ENCODE measurements around the gene ADD2.

ADD2 gene

DNA sequence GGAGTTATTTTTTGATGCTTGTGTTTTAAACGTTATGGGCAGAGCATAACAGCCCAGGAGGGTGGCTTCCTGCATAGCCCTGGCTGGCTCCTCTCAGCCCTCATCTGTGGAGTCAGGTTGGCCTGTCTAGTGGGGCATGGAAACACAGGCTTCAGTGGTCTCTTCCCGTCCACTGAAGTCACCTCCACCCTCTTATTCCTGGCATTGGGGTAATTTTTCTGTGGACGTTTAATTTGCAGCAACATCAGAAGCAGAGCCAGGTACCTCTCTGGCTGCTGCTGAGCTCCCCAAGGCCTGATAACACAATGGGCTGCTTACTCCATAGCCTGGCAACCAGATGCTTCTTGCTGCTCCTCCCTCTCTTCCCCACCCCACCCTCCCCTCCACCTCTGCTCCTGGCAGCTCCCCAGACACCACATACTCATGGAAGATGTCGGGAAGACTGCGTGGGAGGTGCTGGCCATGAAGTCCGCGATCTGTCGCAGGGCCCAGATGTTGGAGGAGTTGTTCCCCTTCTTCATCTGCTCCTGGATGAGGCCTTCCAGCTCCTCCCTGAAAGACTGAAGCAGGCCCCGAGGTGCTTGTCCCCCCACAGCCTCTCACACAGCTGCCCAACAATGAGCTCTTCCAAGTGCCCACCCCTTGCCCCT, 64.0 kb downstream of the ADD2 start:
- CTCF ChIA-PET = no interaction called here
- Histone ChIP-seq H3K4me3 (ENCODE audit: control insufficient read depth in 1 of 7, extremely low read depth in 1 of 7, insufficient read depth in 4 of 7, low read depth in 2 of 7, low read length in 6 of 7) (no peak overlapping the region), H3K27me3 (replicated peaks in 2 of 5; ENCODE audit: control insufficient read depth in 4 of 5, insufficient read depth in 5 of 5, low read length in 4 of 5) (no peaks in the 10 kb centered on the region), H3K4me1 (ENCODE audit: control extremely low read depth in 1 of 4, control insufficient read depth in 4 of 4, insufficient read depth in 4 of 4, low read length in 3 of 4) (no peaks in the 10 kb centered on the region), H3K27ac (ENCODE audit: insufficient read depth in 1 of 2, low read depth in 1 of 2, low read length in 2 of 2, poor library complexity in 1 of 2, severe bottlenecking in 2 of 2) (no peak overlapping the region), H3K9me3 (ENCODE audit: control extremely low read depth in 1 of 5, control insufficient read depth in 4 of 5, insufficient read depth in 2 of 5, low read depth in 1 of 5, low read length in 4 of 5) (no peaks in the 10 kb centered on the region), H3K36me3 (ENCODE audit: control insufficient read depth in 4 of 4, insufficient read depth in 4 of 4, low read length in 3 of 4) (no peaks in the 10 kb centered on the region)
- WGBS (ENCODE audit: insufficient coverage) = 94% methylated on average over 2 of the region's 9 CpGs
- POLR2A ChIA-PET = no interaction called here
- no peak for DNase-seq

DNA sequence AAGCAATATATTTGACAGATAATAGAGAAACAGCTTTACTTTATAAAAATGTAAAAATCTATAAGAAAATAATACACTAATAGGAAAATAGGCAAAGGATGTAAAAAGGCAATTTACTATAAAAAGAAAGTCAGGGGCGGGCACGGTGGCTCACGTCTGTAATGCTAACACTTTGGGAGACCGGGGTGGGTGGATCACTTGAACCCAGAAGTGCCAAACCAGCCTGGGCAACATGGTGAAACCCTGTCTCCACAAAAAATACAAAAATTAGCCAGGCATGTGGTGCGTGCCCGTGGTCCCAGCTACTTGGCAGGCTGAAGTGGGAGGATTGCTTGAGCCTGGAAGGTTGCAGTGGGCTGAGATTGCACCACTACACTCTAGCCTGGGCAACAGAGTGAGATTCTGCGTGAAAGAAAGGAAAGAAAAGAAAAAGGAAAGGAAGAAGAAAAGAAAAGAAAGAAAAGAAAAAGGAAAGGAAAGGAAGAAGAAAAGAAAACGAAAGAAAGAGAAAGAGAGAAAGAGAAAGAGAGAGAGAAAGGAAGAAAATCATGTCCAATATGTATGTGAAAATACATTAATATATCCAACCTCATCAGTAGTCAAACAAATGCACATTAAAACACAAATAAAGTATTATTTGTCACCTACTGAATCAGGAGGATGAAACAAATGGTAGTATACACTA, 65.1 kb downstream of the ADD2 start:
- 100% methylated on average over 2 of the region's 8 CpGs for WGBS (ENCODE audit: insufficient coverage)
- no peak for DNase-seq
- Histone ChIP-seq H3K27me3 (replicated peaks in 2 of 5; ENCODE audit: control insufficient read depth in 4 of 5, insufficient read depth in 5 of 5, low read length in 4 of 5) (no peaks in the 10 kb centered on the region), H3K4me1 (ENCODE audit: control extremely low read depth in 1 of 4, control insufficient read depth in 4 of 4, insufficient read depth in 4 of 4, low read length in 3 of 4) (no peaks in the 10 kb centered on the region), H3K9me3 (ENCODE audit: control extremely low read depth in 1 of 5, control insufficient read depth in 4 of 5, insufficient read depth in 2 of 5, low read depth in 1 of 5, low read length in 4 of 5) (no peaks in the 10 kb centered on the region), H3K36me3 (ENCODE audit: control insufficient read depth in 4 of 4, insufficient read depth in 4 of 4, low read length in 3 of 4) (no peaks in the 10 kb centered on the region), H3K27ac (ENCODE audit: insufficient read depth in 1 of 2, low read depth in 1 of 2, low read length in 2 of 2, poor library complexity in 1 of 2, severe bottlenecking in 2 of 2) (no peak overlapping the region), H3K4me3 (ENCODE audit: control insufficient read depth in 1 of 7, extremely low read depth in 1 of 7, insufficient read depth in 4 of 7, low read depth in 2 of 7, low read length in 6 of 7) (no peak overlapping the region)
- ChIA-PET POLR2A (no interaction called here), CTCF (interaction anchor here (0.6 kb wide), 2 partner anchors 12 to 82 kb away, joined by 3 to 4 read pairs; no protein-coding TSS in a partner anchor)

DNA sequence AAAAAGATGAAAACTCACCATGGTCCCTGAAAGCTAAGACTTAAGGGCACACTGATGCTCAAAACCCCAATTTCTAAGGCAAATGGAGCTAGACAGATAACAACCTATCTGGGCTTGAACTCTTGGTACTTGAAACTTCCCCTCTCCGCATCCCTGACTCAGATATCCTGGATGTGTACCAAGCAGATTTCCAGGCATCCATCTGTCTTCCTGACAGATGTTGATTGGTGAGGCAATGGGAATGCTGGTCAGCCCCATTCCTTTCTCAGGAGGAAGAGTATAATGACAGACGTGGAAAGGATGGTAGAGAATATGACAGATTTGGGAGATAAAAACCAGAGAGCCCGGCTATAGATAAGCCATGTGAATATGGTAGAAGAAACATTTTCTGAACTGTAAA, 69.2 kb downstream of the ADD2 start:
- WGBS (ENCODE audit: insufficient coverage) = 100% methylated on average over 1 of the region's 3 CpGs
- no peak for DNase-seq

DNA sequence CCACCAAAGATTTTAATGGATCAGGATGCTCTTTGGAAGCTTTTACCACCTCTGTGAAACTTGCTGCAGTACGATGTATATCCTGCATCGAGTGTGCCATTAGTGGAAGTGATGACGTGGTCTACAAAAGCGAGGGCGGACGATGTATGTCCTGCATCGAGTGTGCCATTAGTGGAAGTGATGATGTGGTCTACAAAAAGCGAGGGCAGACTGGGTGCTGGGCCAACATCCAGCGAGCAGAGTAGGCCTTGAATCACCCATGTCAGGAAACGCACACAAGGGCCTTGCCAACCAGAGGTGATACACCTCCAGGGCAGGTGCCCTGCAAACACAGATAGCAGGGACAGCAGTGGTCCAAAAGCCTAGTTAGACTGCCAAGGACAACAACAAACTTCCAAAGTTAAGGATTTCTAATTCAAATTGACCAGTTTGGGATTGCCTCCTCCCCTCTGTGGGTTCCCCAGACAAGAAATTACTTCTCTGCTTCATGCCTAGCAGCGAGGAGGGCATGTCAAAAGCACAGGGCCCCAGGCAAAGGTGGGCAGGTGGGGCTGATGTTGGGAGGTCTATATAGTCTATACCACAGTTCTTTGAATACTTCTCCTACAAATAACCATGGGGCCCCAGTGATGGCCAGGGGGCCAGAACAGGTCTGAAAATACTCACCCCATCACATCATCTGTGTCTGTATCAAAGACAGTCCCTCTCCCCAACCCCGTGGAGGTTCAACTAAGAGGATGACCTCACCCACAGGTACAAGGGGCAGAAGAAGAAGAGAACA, 70.2 kb downstream of the ADD2 start:
- no peaks in the 10 kb centered on the region for H3K27me3 ChIP-seq (replicated peaks in 2 of 5; ENCODE audit: control insufficient read depth in 4 of 5, insufficient read depth in 5 of 5, low read length in 4 of 5)
- WGBS (ENCODE audit: insufficient coverage) = 93% methylated on average over 10 of the region's 12 CpGs
- H3K4me1 ChIP-seq (ENCODE audit: control extremely low read depth in 1 of 4, control insufficient read depth in 4 of 4, insufficient read depth in 4 of 4, low read length in 3 of 4) = no peaks in the 10 kb centered on the region
- no peaks in the 10 kb centered on the region for H3K9me3 ChIP-seq (ENCODE audit: control extremely low read depth in 1 of 5, control insufficient read depth in 4 of 5, insufficient read depth in 2 of 5, low read depth in 1 of 5, low read length in 4 of 5)
- H3K4me3 ChIP-seq (ENCODE audit: control insufficient read depth in 1 of 7, extremely low read depth in 1 of 7, insufficient read depth in 4 of 7, low read depth in 2 of 7, low read length in 6 of 7) = no peak overlapping the region
- H3K36me3 ChIP-seq (ENCODE audit: control insufficient read depth in 4 of 4, insufficient read depth in 4 of 4, low read length in 3 of 4) = no peaks in the 10 kb centered on the region
- no peak for DNase-seq
- POLR2A ChIA-PET = no interaction called here
- CTCF ChIA-PET = interaction anchor here (1.5 kb wide), 1 partner anchor 8 kb away, joined by 4 read pairs; no protein-coding TSS in a partner anchor
- no peak overlapping the region for H3K27ac ChIP-seq (ENCODE audit: insufficient read depth in 1 of 2, low read depth in 1 of 2, low read length in 2 of 2, poor library complexity in 1 of 2, severe bottlenecking in 2 of 2)

More for the DNA sequence above, 69.2 kb downstream of the ADD2 start:
- no peak overlapping the region for H3K4me3 ChIP-seq (ENCODE audit: control insufficient read depth in 1 of 7, extremely low read depth in 1 of 7, insufficient read depth in 4 of 7, low read depth in 2 of 7, low read length in 6 of 7)
- no peaks in the 10 kb centered on the region for H3K36me3 ChIP-seq (ENCODE audit: control insufficient read depth in 4 of 4, insufficient read depth in 4 of 4, low read length in 3 of 4)
- H3K9me3 ChIP-seq (ENCODE audit: control extremely low read depth in 1 of 5, control insufficient read depth in 4 of 5, insufficient read depth in 2 of 5, low read depth in 1 of 5, low read length in 4 of 5) = no peaks in the 10 kb centered on the region
- CTCF ChIA-PET = interaction anchor here (1.1 to 1.5 kb wide), 2 partner anchors 9 to 44 kb away, joined by 4 read pairs; no protein-coding TSS in a partner anchor
- POLR2A ChIA-PET = no interaction called here
- no peaks in the 10 kb centered on the region for H3K4me1 ChIP-seq (ENCODE audit: control extremely low read depth in 1 of 4, control insufficient read depth in 4 of 4, insufficient read depth in 4 of 4, low read length in 3 of 4)
- H3K27me3 ChIP-seq (replicated peaks in 2 of 5; ENCODE audit: control insufficient read depth in 4 of 5, insufficient read depth in 5 of 5, low read length in 4 of 5) = no peaks in the 10 kb centered on the region
- no peak overlapping the region for H3K27ac ChIP-seq (ENCODE audit: insufficient read depth in 1 of 2, low read depth in 1 of 2, low read length in 2 of 2, poor library complexity in 1 of 2, severe bottlenecking in 2 of 2)

DNA sequence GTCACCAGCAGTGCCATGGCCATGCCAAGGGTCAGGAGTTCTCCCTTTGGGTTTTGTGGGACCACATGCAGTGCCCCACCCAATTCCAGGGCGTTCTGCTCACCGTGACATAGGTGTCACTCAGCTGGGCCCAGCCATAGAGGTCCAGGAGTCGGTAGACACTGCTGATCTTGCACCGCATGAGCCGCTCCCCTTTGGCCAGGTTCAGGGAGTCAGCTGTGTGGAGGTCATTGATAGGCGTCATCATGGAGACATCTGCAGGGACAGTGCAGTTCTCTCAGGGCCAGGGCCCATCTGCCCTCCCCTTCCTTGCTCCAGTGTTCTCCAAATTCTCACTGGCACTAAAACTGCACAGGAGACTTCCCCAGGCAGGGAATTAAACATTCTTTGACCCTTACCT, 71.9 kb downstream of the ADD2 start:
- no peak for DNase-seq
- Histone ChIP-seq H3K4me1 (ENCODE audit: control extremely low read depth in 1 of 4, control insufficient read depth in 4 of 4, insufficient read depth in 4 of 4, low read length in 3 of 4) (no peaks in the 10 kb centered on the region), H3K27me3 (replicated peaks in 2 of 5; ENCODE audit: control insufficient read depth in 4 of 5, insufficient read depth in 5 of 5, low read length in 4 of 5) (peaks cover 0 to 2% (median 0%) of the 10 kb centered on the region in 5 experiments), H3K36me3 (ENCODE audit: control insufficient read depth in 4 of 4, insufficient read depth in 4 of 4, low read length in 3 of 4) (no peaks in the 10 kb centered on the region), H3K27ac (ENCODE audit: insufficient read depth in 1 of 2, low read depth in 1 of 2, low read length in 2 of 2, poor library complexity in 1 of 2, severe bottlenecking in 2 of 2) (no peak overlapping the region), H3K4me3 (ENCODE audit: control insufficient read depth in 1 of 7, extremely low read depth in 1 of 7, insufficient read depth in 4 of 7, low read depth in 2 of 7, low read length in 6 of 7) (no peak overlapping the region), H3K9me3 (ENCODE audit: control extremely low read depth in 1 of 5, control insufficient read depth in 4 of 5, insufficient read depth in 2 of 5, low read depth in 1 of 5, low read length in 4 of 5) (no peaks in the 10 kb centered on the region)
- POLR2A ChIA-PET = no interaction called here
- CTCF ChIA-PET = no interaction called here
- WGBS (ENCODE audit: insufficient coverage) = 96% methylated on average over 6 of the region's 6 CpGs

DNA sequence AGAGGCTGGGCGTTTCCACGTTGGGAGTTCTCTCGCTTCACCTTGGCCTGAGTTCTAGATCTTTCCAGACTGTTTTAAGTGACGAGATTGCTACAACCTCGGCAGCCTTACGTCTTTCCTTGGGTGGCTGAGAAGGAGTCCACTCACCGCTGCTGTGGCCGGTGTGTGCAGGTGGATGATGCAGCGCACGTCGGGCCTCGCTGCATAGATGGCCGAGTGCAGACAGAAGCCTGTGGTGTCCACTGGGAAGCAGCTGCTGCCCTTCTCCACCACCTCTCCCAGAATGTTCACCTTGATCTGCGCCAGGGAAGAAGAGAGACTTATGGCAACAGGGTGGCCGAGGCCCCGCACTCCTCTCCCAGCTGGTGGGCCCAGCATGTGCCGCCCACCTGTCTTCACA, 75.7 kb downstream of the ADD2 start:
- DNase-seq = no peak
- Histone ChIP-seq H3K4me3 (ENCODE audit: control insufficient read depth in 1 of 7, extremely low read depth in 1 of 7, insufficient read depth in 4 of 7, low read depth in 2 of 7, low read length in 6 of 7) (no peak overlapping the region), H3K27me3 (replicated peaks in 2 of 5; ENCODE audit: control insufficient read depth in 4 of 5, insufficient read depth in 5 of 5, low read length in 4 of 5) (peaks cover 0 to 4% (median 0%) of the 10 kb centered on the region in 5 experiments), H3K27ac (ENCODE audit: insufficient read depth in 1 of 2, low read depth in 1 of 2, low read length in 2 of 2, poor library complexity in 1 of 2, severe bottlenecking in 2 of 2) (no peak overlapping the region), H3K9me3 (ENCODE audit: control extremely low read depth in 1 of 5, control insufficient read depth in 4 of 5, insufficient read depth in 2 of 5, low read depth in 1 of 5, low read length in 4 of 5) (no peaks in the 10 kb centered on the region), H3K36me3 (ENCODE audit: control insufficient read depth in 4 of 4, insufficient read depth in 4 of 4, low read length in 3 of 4) (no peaks in the 10 kb centered on the region), H3K4me1 (ENCODE audit: control extremely low read depth in 1 of 4, control insufficient read depth in 4 of 4, insufficient read depth in 4 of 4, low read length in 3 of 4) (peaks cover 0 to 2% (median under 1%) of the 10 kb centered on the region in 4 experiments)
- ChIA-PET CTCF (no interaction called here), POLR2A (no interaction called here)
- 94% methylated on average over 17 of the region's 17 CpGs for WGBS (ENCODE audit: insufficient coverage)

Data from common myeloid progenitor, CD34-positive (primary cell).